HG03520 (cell line): ENCODE data around the gene KAT6B.
"Not testable (repeated sequence)": the region's sequence is repeated elsewhere in the genome, so short reads cannot be mapped to it uniquely, and the experiment has no call there.

Source experiments
- ATAC-seq: cut with Tn5 transposase; IDR thresholded peaks from one replicate; pipeline ENCODE4 v1.9.1; 2021; ENCODE audit warnings: mild to moderate bottlenecking, moderate library complexity; ENCODE audit not compliant: unreplicated experiment

The KAT6B gene

DNA sequence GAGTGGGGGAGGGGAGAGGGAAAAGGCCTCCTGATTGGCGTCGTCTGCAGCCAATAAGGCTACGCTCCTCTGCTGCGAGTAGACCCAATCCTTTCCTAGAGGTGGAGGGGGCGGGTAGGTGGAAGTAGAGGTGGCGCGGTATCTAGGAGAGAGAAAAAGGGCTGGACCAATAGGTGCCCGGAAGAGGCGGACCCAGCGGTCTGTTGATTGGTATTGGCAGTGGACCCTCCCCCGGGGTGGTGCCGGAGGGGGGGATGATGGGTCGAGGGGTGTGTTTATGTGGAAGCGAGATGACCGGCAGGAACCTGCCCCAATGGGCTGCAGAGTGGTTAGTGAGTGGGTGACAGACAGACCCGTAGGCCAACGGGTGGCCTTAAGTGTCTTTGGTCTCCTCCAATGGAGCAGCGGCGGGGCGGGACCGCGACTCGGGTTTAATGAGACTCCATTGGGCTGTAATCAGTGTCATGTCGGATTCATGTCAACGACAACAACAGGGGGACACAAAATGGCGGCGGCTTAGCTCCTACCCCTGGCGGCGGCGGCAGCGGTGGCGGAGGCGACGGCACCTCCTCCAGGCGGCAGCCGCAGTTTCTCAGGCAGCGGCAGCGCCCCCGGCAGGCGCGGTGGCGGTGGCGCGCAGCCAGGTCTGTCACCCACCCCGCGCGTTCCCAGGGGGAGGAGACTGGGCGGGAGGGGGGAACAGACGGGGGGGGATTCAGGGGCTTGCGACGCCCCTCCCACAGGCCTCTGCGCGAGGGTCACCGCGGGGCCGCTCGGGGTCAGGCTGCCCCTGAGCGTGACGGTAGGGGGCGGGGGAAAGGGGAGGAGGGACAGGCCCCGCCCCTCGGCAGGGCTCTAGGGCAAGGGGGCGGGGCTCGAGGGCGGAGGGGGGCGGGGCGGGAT is at the start of gene KAT6B:
Gene KAT6B, plus strand, starts transcription at position 459 of the 903 bp plus-strand sequence. CDS start 16,258 bp downstream, outside the sequence.
- peak; percentile 82 for ATAC-seq

GRCh38 chr10:74778436-74779094 is 47.8 kb upstream of the KAT6B start:
- ATAC-seq, result no peak

DNA sequence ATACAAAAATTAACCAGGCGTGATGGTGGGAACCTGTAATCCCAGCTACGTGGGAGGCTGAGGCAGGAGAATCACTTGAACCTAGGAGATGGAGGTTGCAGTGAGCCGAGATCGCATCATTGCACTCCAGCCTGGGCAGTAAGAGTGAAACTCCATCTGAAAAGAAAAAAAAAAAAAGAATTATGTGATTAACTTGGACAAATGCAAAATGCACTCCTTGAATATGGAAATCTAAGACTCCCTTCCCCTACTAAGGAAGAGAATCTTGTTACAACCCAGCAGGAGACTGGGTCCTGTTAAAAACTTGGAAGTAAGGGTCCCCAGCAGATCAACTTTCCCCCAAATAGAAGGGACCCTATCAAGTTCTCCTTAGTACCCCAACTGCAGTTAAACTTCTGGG is 44.5 kb upstream of the KAT6B start:
- not testable (repeated sequence) for ATAC-seq

GRCh38 chr10:74784462-74784861 is 41.9 kb upstream of the KAT6B start:
- no peak for ATAC-seq

- no peak for ATAC-seq
Measured at GRCh38 chr10:74786126-74786525, 40.3 kb upstream of the KAT6B start.

DNA sequence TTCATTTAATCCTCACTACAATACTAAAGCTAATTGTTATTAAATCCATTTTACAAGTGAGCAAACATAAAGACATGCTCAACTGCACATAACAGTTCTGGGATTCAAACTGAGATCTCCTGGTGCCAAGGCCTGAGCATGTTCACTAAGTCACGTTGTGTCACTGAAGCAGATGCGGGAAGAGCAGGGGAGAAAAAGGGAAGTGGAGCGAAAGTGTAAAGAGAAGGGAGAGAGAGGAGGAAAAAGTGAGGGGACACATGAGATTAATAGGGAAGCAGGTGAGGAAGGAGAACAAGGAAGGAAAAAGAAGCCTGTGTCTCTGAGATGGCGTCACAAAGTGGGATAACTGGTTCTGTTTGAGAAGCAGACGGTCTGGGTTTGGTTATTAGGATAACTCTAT is 38.9 kb upstream of the KAT6B start:
- no peak for ATAC-seq

GRCh38 chr10:74791979-74792378 is 34.4 kb upstream of the KAT6B start:
- not testable (repeated sequence) for ATAC-seq

DNA sequence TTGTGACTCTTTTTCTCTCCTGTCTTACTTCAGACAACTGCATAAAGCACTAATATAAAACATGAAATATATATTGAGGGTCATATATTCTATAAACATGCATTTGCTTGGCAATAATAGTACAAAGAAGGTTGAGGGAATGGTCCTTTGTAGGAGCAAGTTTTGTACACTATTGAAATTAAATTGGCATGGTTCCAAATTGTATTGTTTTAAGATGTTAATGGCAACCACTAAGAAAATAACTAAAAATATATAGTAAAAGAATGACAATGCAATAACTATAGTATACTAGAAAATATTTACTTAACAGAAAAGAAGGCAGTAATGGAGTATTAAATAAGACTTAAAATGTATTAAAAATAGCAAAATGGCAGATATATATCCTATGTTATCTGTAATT is 33.7 kb upstream of the KAT6B start:
- ATAC-seq, result no peak

DNA sequence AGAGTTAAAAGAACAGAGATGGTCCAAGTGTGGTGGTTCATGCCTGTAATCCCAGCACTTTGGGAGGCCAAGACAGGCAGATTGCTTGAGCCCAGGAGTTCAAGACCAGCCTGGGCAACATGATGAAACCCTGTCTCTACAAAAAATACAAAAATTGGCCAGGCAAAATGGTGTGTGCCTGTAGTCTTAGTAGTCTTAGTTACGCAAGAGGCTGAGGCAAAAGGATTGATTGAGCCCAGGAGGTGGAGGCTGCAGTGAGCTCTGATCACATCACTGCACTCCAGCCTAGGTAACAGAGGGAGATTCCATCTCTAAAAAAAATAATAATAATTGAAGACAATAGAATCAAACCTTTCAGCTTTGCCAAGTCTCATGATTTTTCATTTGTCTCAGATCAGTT is 33.2 kb upstream of the KAT6B start:
- ATAC-seq, result not testable (repeated sequence)

DNA sequence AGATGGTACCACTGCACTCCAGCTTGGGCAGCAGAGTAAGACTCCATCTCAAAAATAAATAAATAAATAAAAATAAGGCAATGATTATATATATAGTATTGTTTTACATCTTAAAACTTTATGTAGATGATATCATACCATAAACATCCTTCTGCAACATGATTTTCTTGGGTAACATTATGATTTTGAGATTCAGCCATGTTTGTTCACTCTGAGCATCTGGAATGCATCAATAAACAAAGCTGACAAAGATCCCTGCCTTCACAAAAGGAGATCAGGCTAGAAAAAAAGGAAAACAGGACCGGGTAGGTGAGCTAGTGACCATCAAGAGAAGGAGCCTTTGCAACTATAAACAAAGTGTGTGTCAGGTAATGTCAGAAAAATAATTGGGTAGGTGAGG is 31.9 kb upstream of the KAT6B start:
- ATAC-seq, result no peak

DNA sequence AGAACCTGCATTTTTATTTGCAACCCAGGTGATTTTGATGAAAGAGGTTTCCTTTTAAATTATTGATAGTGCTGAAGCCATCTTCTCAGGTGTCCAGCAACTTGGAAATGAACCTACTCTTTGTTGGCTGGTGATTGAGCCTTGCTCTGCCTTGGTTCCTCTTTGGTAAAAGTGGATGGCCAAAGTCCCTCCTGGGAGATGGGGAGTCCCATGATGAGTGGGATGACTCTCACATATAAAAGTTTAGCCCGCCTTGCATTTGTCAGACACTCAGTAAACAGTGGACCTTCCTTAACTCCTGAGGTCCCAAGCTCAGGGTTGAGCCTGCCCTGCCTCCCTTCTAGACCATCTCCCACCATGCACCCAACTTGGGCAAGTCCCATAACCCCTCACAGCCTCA is 28.9 kb upstream of the KAT6B start:
- no peak for ATAC-seq

DNA sequence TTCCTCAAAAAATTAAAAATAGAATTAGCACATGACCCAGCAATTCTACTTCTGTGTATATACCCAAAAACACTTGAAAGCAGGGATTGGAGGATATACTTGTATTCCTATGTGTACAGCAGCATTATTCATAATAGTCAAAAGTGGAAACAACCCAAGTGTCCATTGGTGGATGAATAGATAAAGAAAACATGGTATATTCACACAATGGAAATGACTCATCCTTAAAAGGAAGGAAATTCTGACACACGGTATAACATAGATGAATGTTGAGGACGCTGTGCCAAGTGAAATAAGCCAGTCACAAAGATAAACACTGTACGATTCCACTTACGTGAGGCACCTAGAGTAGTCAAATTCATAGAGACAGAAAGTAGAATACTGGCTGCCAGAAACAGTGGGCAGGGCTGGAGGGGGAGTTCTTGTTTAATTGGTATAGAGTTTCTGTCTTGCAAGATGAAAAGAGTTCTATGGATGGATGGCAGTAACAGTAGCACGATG is 26.6 kb upstream of the KAT6B start:
- ATAC-seq, result no peak

DNA sequence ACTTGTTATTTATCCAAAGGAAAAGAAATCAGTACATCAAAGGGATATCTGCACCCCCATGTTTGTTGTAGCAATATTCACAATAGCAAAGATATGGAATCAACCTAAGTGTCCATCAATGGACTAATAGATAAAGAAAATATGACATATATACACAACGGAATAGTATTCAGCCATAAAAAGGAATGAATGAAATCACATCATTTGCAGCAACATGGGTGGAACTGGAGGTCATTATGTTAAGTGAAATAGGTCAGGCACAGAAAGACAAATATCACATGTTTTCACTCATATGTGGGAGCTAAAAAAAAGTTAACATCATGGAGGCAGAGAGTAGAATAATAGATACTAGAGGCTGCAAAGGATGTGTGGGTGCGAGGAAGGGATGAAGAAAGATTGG is 25.0 kb upstream of the KAT6B start:
- ATAC-seq, result no peak

GRCh38 chr10:74808501-74808900 is 17.9 kb upstream of the KAT6B start:
- ATAC-seq, result no peak

DNA sequence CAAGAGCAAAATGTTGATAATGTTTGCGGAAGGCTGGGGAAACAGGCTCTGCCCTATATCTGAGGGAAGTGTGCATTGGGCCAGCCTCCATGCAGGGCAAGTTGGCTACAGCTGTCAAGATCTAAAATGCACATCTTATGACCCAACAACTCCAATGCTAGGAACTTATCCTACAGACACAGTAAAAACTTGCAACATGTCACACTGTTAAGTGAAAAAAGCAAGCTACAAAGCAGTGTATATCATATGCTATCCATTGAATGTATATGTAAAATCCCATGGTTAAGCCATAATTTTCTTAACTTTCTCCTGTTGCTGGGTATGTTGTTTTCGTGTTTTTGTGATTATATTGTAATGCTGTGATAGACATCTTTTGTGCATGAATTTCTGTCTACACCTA is 16.3 kb upstream of the KAT6B start:
- no peak for ATAC-seq

- ATAC-seq, result no peak
Measured at GRCh38 chr10:74813381-74814259, 12.8 kb upstream of the KAT6B start.

- no peak for ATAC-seq
Measured at GRCh38 chr10:74814797-74815196, 11.6 kb upstream of the KAT6B start.

DNA sequence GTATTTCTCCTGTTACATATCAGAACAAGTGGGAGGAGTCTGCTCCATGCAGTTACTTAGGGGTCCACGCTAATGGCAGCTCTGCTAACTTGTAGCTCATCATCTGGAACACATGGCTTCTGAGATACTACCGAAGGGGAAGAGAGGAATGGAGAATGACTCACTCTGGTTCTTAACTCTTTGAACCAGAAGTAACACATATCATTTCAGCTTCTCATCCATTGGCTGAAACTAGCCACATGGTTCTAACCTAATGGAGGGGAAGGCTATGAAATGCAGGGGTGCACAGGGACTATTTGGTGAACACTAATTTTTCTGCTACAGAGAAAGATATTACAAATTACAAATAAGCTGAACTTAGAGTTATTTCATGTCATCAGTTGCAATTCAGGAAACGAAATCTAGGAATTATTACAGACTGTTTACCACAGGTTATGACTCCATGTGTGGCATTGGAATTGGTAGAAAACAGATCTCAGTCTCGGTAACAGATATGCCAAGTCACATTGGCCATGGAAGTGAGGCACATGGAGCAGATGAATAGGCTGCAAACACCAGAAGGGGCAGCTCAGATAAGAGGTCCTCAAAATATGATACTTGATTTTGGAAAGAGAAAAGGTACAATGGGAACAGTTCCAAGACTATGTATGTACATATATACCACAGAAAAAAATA is 9.4 kb upstream of the KAT6B start:
- ATAC-seq, result no peak

GRCh38 chr10:74821501-74821900 is 4.9 kb upstream of the KAT6B start:
- no peak for ATAC-seq

DNA sequence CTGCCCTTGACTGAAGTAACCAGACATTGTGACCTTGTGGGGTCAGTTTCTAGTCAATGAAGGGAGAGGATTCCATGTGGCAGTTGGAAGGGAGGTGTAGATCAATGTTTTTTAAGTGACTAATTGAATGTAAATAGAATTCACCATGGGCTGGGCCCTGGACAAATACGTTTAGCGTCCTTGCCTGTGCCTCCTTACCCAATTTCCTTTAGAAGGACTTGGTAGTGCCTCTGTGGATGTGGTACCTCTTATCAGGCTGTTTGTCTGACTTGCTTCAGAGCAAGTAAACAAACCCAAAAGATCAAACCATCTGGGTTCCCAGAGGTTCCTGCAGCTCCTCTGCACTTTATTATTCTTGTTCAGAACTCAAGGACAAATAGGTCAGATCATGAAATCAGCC is 4.3 kb upstream of the KAT6B start:
- no peak for ATAC-seq
